Cardiac septum (tissue), 1 donor: ENCODE data around the gene FUT2. TPM values are rescaled to one million over a fixed set of nuclear protein-coding genes. Genes with fewer than 3 reads are reported as not detected.
"Not testable (repeated sequence)": the region's sequence is repeated elsewhere in the genome, so short reads cannot be mapped to it uniquely, and the experiment has no call there.

Experiments
- DNase-seq: peaks from one replicate; pipeline ENCODE4 v3.0.0-alpha.2; 2020; ENCODE audit warnings: low spot score
- intact Hi-C: fragments of 100-400 bp; cut with DNase I; formaldehyde crosslinking; loops from one replicate; pipeline ENCODE4 v1.14.0; 2022
- long read RNA-seq: library from polyadenylated mRNA; unstranded; transcript quantifications from one replicate; pipeline ENCODE4 v2.0.0, GENCODE V29; 2021
- total RNA-seq: library from RNA; stranded (reverse); fragmentation: NEBNext Ultra II Directional; extraction: Animal tissue kit (Norgen Biotek cat#: 25700); gene quantifications from one replicate; pipeline ENCODE4 v1.2.1, GENCODE V29; 2021
- donor health status: DM: no; HTN: no; CAD: no.

The FUT2 gene
- not detected for total RNA-seq
- long read RNA-seq = 0 reads

- intact Hi-C loops = no loop called here
- DNase-seq = no peak
These were observed at the start of gene FUT2 for GRCh38 chr19:48695743-48696352. Gene FUT2, plus strand, starts transcription at chr19:48695971. Its CDS starts 6,986 bp downstream, at chr19:48702957.

- peak; percentile 92 for DNase-seq
- intact Hi-C loops = loop anchor here (5.0 kb wide), 2 partner anchors 191 to 311 kb away; partner anchors contain the start of gene HSD17B14
These were observed 49.6 kb upstream of the FUT2 start, which contains the start of gene CA11 for GRCh38 chr19:48646001-48646721. Gene CA11, minus strand, starts transcription at chr19:48646187. Its CDS starts 555 bp downstream, at chr19:48645632.

- no peak for DNase-seq
- intact Hi-C loops = loop anchor here (5.0 kb wide), 2 partner anchors 191 to 311 kb away; partner anchors contain the start of gene HSD17B14
These were observed 49.0 kb upstream of the FUT2 start for GRCh38 chr19:48646722-48647216.

GRCh38 chr19:48648134-48648533 is 47.6 kb upstream of the FUT2 start:
- DNase-seq = no peak
- intact Hi-C loops = loop anchor here (5.0 kb wide), 2 partner anchors 189 to 309 kb away; partner anchors contain the start of gene HSD17B14

GRCh38 chr19:48650974-48651682 is 44.6 kb upstream of the FUT2 start:
- no peak for DNase-seq
- intact Hi-C loops = no loop called here

GRCh38 chr19:48651683-48652048 is 44.1 kb upstream of the FUT2 start:
- intact Hi-C loops = no loop called here
- DNase-seq = no peak

- no peak for DNase-seq
- intact Hi-C loops = no loop called here
These were observed 41.3 kb upstream of the FUT2 start for GRCh38 chr19:48654299-48655059.

GRCh38 chr19:48656840-48657474 is 38.8 kb upstream of the FUT2 start:
- intact Hi-C loops = no loop called here
- DNase-seq = no peak

- DNase-seq, intact Hi-C loops: not testable (repeated sequence)
These were observed 37.9 kb upstream of the FUT2 start for GRCh38 chr19:48657828-48658227.

GRCh38 chr19:48658483-48658882 is 37.3 kb upstream of the FUT2 start:
- DNase-seq = no peak
- intact Hi-C loops = no loop called here

- DNase-seq = no peak
- intact Hi-C loops = loop anchor here (5.0 kb wide), 1 partner anchor 123 kb away; no protein-coding TSS in a partner anchor
These were observed 36.0 kb upstream of the FUT2 start for GRCh38 chr19:48659768-48660167.

- intact Hi-C loops = loop anchor here (5.0 kb wide), 1 partner anchor 121 kb away; no protein-coding TSS in a partner anchor
- DNase-seq = peak; percentile 91
These were observed 34.7 kb upstream of the FUT2 start for GRCh38 chr19:48660852-48661710.

GRCh38 chr19:48661711-48662090 is 34.1 kb upstream of the FUT2 start:
- intact Hi-C loops = loop anchor here (5.0 kb wide), 1 partner anchor 121 kb away; no protein-coding TSS in a partner anchor
- no peak for DNase-seq

- DNase-seq = no peak
- intact Hi-C loops = loop anchor here (5.0 kb wide), 1 partner anchor 119 kb away; no protein-coding TSS in a partner anchor
These were observed 32.1 kb upstream of the FUT2 start for GRCh38 chr19:48663667-48664066.

GRCh38 chr19:48664476-48664875 is 31.3 kb upstream of the FUT2 start:
- intact Hi-C loops = loop anchor here (5.0 kb wide), 1 partner anchor 118 kb away; no protein-coding TSS in a partner anchor
- no peak for DNase-seq

GRCh38 chr19:48665786-48666185 is 30.0 kb upstream of the FUT2 start:
- no peak for DNase-seq
- intact Hi-C loops = no loop called here

- intact Hi-C loops = no loop called here
- no peak for DNase-seq
These were observed 27.4 kb upstream of the FUT2 start for GRCh38 chr19:48668332-48668731.

GRCh38 chr19:48668761-48669160 is 27.0 kb upstream of the FUT2 start:
- intact Hi-C loops = no loop called here
- no peak for DNase-seq
